A549 (cell line): Measurements from ENCODE around the gene GAMT. TPM values are rescaled to one million over a fixed set of nuclear protein-coding genes. Genes with fewer than 3 reads are reported as not detected.

ENCODE experiments used
- ATAC-seq, 2 experiments: fragments of 200-7000 bp in 1 of 2; fragments of >200 bp in 1 of 2; cut with Nextera tagmentation in 1 of 2; cut with Tn5 transposase in 1 of 2; 3 replicates each; pipeline versions ENCODE4 v1.8.0 to v1.9.1; 2018 to 2020; ENCODE audit warnings: mild to moderate bottlenecking in 1 of 2, moderate library complexity in 1 of 2
- CTCF ChIA-PET: fragments of 300-600 bp; sonication (Branson Sonifier 250); formaldehyde crosslinking; extraction: SDS; loops from one replicate; lab custom pipeline; 2021; ENCODE audit warnings: antibody characterized with exemption, inconsistent platforms; lab: Yijun Ruan, JAX
- POLR2A ChIA-PET: fragments of 350-600 bp; formaldehyde crosslinking; extraction: SDS; loops from one replicate; lab custom pipeline; 2021; ENCODE audit warnings: antibody characterized with exemption, inconsistent platforms; lab: Yijun Ruan, JAX
- DNase-seq, 2 experiments: peaks; one replicate each; pipeline versions ENCODE4 v3.0.0 to v3.0.0-alpha.2; 2011 to 2016; ENCODE audit warnings: low read depth in 1 of 2, low spot score in 1 of 2
- FAIRE-seq: peaks from 2 replicates; lab custom pipeline; 2011; peaks lifted over from hg19 to GRCh38; lab: Jason Lieb, UNC
- H3K27ac ChIP-seq, 2 experiments: fragments of >200 bp; sonication (Bioruptor Twin); formaldehyde crosslinking; 3 replicates each; pipeline ENCODE4 v1.5.1; 2016 to 2017
- H3K4me1 ChIP-seq: fragments of >200 bp; sonication (Bioruptor Twin); formaldehyde crosslinking; 3 replicates; pipeline ENCODE4 v1.6.1; 2016
- H3K4me2 ChIP-seq: fragments of >200 bp; sonication (Bioruptor Twin); formaldehyde crosslinking; 3 replicates; pipeline ENCODE4 v1.6.1; 2016
- H3K4me3 ChIP-seq: fragments of >200 bp; sonication (Bioruptor Twin); formaldehyde crosslinking; 3 replicates; pipeline ENCODE4 v1.5.1; 2016
- H3K9me3 ChIP-seq: fragments of >200 bp; sonication (Bioruptor Twin); formaldehyde crosslinking; 3 replicates; pipeline ENCODE4 v1.6.1; 2016
- CTCF ChIP-seq: fragments of >200 bp; sonication (Bioruptor Twin); formaldehyde crosslinking; IDR thresholded peaks from 3 replicates; pipeline ENCODE4 v1.5.1; 2016
- EHMT2 ChIP-seq: fragments of 200-600 bp; sonication (generic); IDR thresholded peaks from 2 replicates; pipeline ENCODE4 v1.6.1; 2016; ENCODE audit warnings: antibody characterized with exemption, low read depth, mild to moderate bottlenecking, moderate library complexity
- ESRRA ChIP-seq: fragments of 150-350 bp; IDR thresholded peaks from 2 replicates; pipeline ENCODE4 v1.6.1; 2014; ENCODE audit warnings: mild to moderate bottlenecking, low read length, borderline replicate concordance
- FOSB ChIP-seq: fragments of 250-450 bp; sonication (Bioruptor Pico); IDR thresholded peaks from 2 replicates; pipeline ENCODE4 v1.5.0; 2020; ENCODE audit warnings: mild to moderate bottlenecking, moderate library complexity
- GATA3 ChIP-seq: IDR thresholded peaks from 2 replicates; pipeline ENCODE4 v1.6.1; 2012; ENCODE audit warnings: borderline replicate concordance
- HES2 ChIP-seq: fragments of >200 bp; sonication (Bioruptor Twin); formaldehyde crosslinking; IDR thresholded peaks from 2 replicates; pipeline ENCODE4 v1.6.1; 2016
- HMGXB4 ChIP-seq: fragments of 250-450 bp; sonication (Bioruptor Pico); IDR thresholded peaks from 2 replicates; pipeline ENCODE4 v1.5.0; 2021; ENCODE audit warnings: mild to moderate bottlenecking, moderate library complexity, borderline replicate concordance
- HOXA7 ChIP-seq: fragments of 250-450 bp; sonication (Bioruptor Pico); IDR thresholded peaks from 2 replicates; pipeline ENCODE4 v1.5.0; 2020; ENCODE audit warnings: mild to moderate bottlenecking, moderate library complexity
- HOXB13 ChIP-seq: fragments of 250-450 bp; sonication (Bioruptor Pico); IDR thresholded peaks from 2 replicates; pipeline ENCODE4 v1.5.0; 2020; ENCODE audit warnings: low read depth, mild to moderate bottlenecking, moderate library complexity
- JUN ChIP-seq, 2 experiments: fragments of >200 bp; sonication (Bioruptor Twin); formaldehyde crosslinking; IDR thresholded peaks; 2 replicates in 1 of 2; 3 replicates in 1 of 2; pipeline ENCODE4 v1.6.1; 2016 to 2017
- NFE2L2 ChIP-seq: fragments of 150-350 bp; conservative IDR thresholded peaks from 2 replicates; pipeline ENCODE4 v1.6.1; 2014; ENCODE audit warnings: low read length
- NR3C1 ChIP-seq: fragments of >200 bp; sonication (Bioruptor Twin); formaldehyde crosslinking; IDR thresholded peaks from 3 replicates; pipeline ENCODE4 v1.6.1; 2017
- POLR2A ChIP-seq: IDR thresholded peaks from 2 replicates; pipeline ENCODE4 v1.6.1; 2012; ENCODE audit warnings: mild to moderate bottlenecking, low read length
- RAD21 ChIP-seq, 2 experiments: fragments of >200 bp in 1 of 2; sonication (Bioruptor Twin) in 1 of 2; formaldehyde crosslinking in 1 of 2; IDR thresholded peaks in 1 of 2; conservative IDR thresholded peaks in 1 of 2; 2 replicates in 1 of 2; 3 replicates in 1 of 2; pipeline ENCODE4 v1.6.1; 2012 to 2018; ENCODE audit warnings: inconsistent platforms in 1 of 2
- RNF2 ChIP-seq: fragments of 200-600 bp; sonication (generic); IDR thresholded peaks from 2 replicates; pipeline ENCODE4 v1.6.1; 2016; ENCODE audit warnings: low read depth, mild to moderate bottlenecking, antibody characterized with exemption, moderate library complexity, borderline replicate concordance
- ZNF302 ChIP-seq: fragments of 250-450 bp; sonication (Bioruptor Pico); IDR thresholded peaks from 2 replicates; pipeline ENCODE4 v1.9.0; 2021; ENCODE audit warnings: inconsistent platforms, mild to moderate bottlenecking, moderate library complexity
- WGBS: methylation state at CpG from one replicate; pipeline ENCODE4 v1.1.6; 2017; ENCODE audit errors: missing lambda C conversion rate; 5-methylcytosine and 5-hydroxymethylcytosine counted together
- polyA plus RNA-seq, 4 experiments: library from polyadenylated mRNA; depleted of rRNA in 3 of 4; stranded (reverse); fragments of >200 nt; fragmentation: RNase III in 1 of 4; extraction: RNeasy Plus Mini Kit Qiagen cat#74134 plus additional on column Dnase treatment in 1 of 4; gene quantifications; 2 replicates in 3 of 4; 3 replicates in 1 of 4; pipeline ENCODE4 v1.2.3, GENCODE V29; 2011 to 2017
- TF ChIP-seq, protein P1 (sequence below): IDR thresholded peaks from 2 replicates; pipeline ENCODE4 v1.6.1; 2012
- TF ChIP-seq, protein P2 (sequence below): fragments of 450-650 bp; IDR thresholded peaks from 2 replicates; pipeline ENCODE4 v1.6.1; 2014; ENCODE audit warnings: antibody characterized with exemption
- TF ChIP-seq, protein P3 (sequence below): fragments of 200-600 bp; sonication (generic); IDR thresholded peaks from 2 replicates; pipeline ENCODE4 v1.6.1; 2016; ENCODE audit warnings: antibody characterized with exemption, mild to moderate bottlenecking, moderate library complexity

The GAMT gene
- polyA plus RNA-seq, 2 of the 4 experiments (the other 2 are of a cell fraction) = 13.6 to 26.0 TPM

DNA sequence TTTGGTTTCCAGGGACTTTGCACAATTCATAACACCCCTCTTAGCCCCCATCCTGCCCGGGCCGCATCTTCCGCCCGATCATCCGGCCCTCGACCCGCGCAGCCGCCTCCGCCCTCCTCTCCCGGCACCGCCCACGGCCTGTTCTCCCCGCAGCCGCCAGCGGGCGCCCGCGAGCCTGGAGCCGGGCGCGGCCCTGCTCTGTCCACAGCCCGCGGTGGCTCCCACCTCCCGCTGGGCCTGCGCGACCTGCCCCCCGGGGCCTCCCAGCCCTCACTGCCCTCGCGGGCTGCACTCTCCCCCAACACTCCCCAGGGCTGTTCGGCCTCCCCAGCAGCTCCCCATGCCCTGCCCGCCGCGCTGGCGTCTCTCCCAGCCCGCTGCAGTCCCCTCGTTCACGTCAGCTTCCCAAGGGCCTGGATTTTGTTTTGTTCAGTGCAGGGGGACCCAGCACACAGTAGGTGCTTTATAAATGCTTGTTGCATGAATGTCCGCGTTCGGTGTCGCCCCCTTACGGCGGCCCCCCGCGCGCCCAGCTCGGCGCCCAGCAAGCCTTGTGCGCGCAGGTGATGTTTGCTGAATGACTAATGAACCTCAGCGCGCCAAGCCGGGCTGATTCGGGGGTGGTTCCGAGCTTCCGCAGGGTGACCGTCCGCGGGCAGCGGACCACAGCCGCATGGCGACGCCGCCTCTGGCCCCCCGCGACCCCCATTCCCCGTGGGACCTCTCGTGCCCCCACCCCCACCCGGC is 44.0 kb upstream of the GAMT start (continued):
- TF ChIP-seq FOSB (CRISPR knock-in tag) = no peak
- TF ChIP-seq, protein P1, sequence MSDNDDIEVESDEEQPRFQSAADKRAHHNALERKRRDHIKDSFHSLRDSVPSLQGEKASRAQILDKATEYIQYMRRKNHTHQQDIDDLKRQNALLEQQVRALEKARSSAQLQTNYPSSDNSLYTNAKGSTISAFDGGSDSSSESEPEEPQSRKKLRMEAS = peak; percentile 72

- Histone ChIP-seq H3K4me2 (no peak overlapping the region), H3K9me3 (no peaks in the 10 kb centered on the region), H3K4me1 (peaks cover 47% of the 10 kb centered on the region), H3K27ac (no peak overlapping the region), H3K4me3 (no peak overlapping the region)
- POLR2A ChIA-PET = no interaction called here
- TF ChIP-seq RNF2 (no peak), RAD21 (conservative IDR thresholded peaks at IDR 0.05 in 1 of 2, IDR thresholded peaks at IDR 0.05 in 1 of 2) (no peak), NFE2L2 (no peak), EHMT2 (no peak), CTCF (no peak), HES2 (no peak), ESRRA (no peak), ZNF302 (CRISPR knock-in tag) (no peak), HOXB13 (no peak)
- TF ChIP-seq, protein P2, sequence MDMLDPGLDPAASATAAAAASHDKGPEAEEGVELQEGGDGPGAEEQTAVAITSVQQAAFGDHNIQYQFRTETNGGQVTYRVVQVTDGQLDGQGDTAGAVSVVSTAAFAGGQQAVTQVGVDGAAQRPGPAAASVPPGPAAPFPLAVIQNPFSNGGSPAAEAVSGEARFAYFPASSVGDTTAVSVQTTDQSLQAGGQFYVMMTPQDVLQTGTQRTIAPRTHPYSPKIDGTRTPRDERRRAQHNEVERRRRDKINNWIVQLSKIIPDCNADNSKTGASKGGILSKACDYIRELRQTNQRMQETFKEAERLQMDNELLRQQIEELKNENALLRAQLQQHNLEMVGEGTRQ = no peak
- WGBS = 87% methylated on average over 18 of the region's 25 CpGs
- FAIRE-seq (no peak), ATAC-seq (no peak), DNase-seq (no peak)
- CTCF ChIA-PET = interaction anchor here (0.9 to 2.1 kb wide), 2 partner anchors 10 to 162 kb away, joined by 3 to 6 read pairs; no protein-coding TSS in a partner anchor
Observed at GRCh38 chr19:1441677-1442438, 40.5 kb upstream of the GAMT start.

DNA sequence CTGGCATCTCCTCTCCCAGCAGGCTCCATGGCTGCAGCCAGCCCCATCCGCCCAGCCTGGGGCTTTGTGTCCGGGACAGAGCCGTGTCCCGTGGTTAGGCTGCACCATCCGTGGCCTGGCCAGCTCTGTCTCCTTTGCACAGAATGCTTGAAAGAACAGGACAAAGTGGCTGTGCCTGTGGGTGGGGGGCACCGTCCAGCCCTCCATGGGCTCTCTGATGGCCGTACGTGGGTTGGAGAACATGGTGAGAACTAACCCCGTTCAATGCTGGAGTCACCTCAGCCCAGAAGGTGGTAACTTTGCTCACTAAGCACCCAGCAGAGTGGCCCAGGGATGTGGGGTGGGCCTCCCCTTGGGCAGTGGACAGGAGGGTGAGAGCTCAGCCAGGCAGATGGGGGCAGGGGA is 39.7 kb upstream of the GAMT start:
- 93% methylated on average over 3 of the region's 9 CpGs for WGBS
- POLR2A ChIA-PET = no interaction called here
- Histone ChIP-seq H3K4me1 (peaks cover 42% of the 10 kb centered on the region), H3K4me3 (no peak overlapping the region), H3K9me3 (no peaks in the 10 kb centered on the region), H3K27ac (peak overlapping the region in 1 of 2 experiments; percentile 99; a peak in 3 of 6 replicates), H3K4me2 (peak overlapping the region; percentile 90)
- no peak for DNase-seq
- no peak for TF ChIP-seq HMGXB4 (CRISPR knock-in tag)
- no peak for TF ChIP-seq JUN (IDR thresholded peaks at IDR 0.05)
- no peak for TF ChIP-seq ZNF302 (CRISPR knock-in tag)
- TF ChIP-seq, protein P3, sequence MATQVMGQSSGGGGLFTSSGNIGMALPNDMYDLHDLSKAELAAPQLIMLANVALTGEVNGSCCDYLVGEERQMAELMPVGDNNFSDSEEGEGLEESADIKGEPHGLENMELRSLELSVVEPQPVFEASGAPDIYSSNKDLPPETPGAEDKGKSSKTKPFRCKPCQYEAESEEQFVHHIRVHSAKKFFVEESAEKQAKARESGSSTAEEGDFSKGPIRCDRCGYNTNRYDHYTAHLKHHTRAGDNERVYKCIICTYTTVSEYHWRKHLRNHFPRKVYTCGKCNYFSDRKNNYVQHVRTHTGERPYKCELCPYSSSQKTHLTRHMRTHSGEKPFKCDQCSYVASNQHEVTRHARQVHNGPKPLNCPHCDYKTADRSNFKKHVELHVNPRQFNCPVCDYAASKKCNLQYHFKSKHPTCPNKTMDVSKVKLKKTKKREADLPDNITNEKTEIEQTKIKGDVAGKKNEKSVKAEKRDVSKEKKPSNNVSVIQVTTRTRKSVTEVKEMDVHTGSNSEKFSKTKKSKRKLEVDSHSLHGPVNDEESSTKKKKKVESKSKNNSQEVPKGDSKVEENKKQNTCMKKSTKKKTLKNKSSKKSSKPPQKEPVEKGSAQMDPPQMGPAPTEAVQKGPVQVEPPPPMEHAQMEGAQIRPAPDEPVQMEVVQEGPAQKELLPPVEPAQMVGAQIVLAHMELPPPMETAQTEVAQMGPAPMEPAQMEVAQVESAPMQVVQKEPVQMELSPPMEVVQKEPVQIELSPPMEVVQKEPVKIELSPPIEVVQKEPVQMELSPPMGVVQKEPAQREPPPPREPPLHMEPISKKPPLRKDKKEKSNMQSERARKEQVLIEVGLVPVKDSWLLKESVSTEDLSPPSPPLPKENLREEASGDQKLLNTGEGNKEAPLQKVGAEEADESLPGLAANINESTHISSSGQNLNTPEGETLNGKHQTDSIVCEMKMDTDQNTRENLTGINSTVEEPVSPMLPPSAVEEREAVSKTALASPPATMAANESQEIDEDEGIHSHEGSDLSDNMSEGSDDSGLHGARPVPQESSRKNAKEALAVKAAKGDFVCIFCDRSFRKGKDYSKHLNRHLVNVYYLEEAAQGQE = no peak
- TF ChIP-seq POLR2A = no peak
- no peak for TF ChIP-seq NR3C1
- TF ChIP-seq HOXA7 (CRISPR knock-in tag) = no peak
- TF ChIP-seq GATA3 = no peak
- no peak for TF ChIP-seq HES2
- CTCF ChIA-PET = interaction anchor here (0.7 kb wide), 1 partner anchor 13 kb away, joined by 3 read pairs; no protein-coding TSS in a partner anchor
- FAIRE-seq = no peak
- ATAC-seq = no peak
